Liver (tissue), 3 donors: ENCODE measurements around the gene SETBP1.

Experiments
- CTCF ChIP-seq: fragments of 150-350 bp; IDR thresholded peaks from 2 replicates; pipeline ENCODE4 v1.5.1; 2017; ENCODE audit warnings: improper control_type of control experiment, low read depth, low read length; ENCODE audit not compliant: missing input control
- FOXA1 ChIP-seq: IDR thresholded peaks from 2 replicates; pipeline ENCODE4 v1.6.1; 2016; ENCODE audit warnings: antibody characterized with exemption
- FOXA2 ChIP-seq: IDR thresholded peaks from 2 replicates; pipeline ENCODE4 v1.6.1; 2016; ENCODE audit warnings: antibody characterized with exemption
- GABPA ChIP-seq, 2 donors: IDR thresholded peaks in 1 of 2; conservative IDR thresholded peaks in 1 of 2; 2 replicates each; pipeline ENCODE4 v1.6.1; 2016; ENCODE audit warnings: antibody characterized with exemption in 2 of 2, mild to moderate bottlenecking in 1 of 2, moderate library complexity in 1 of 2
- MAX ChIP-seq: IDR thresholded peaks from 2 replicates; pipeline ENCODE4 v1.6.1; 2016; ENCODE audit warnings: antibody characterized with exemption
- NR2F2 ChIP-seq: IDR thresholded peaks from 2 replicates; pipeline ENCODE4 v1.6.1; 2016; ENCODE audit warnings: antibody characterized with exemption
- RAD21 ChIP-seq, 2 donors: IDR thresholded peaks; 2 replicates each; pipeline ENCODE4 v1.6.1; 2016; ENCODE audit warnings: antibody characterized with exemption in 2 of 2, mild to moderate bottlenecking in 2 of 2
- RXRA ChIP-seq, 2 donors: IDR thresholded peaks; 2 replicates each; pipeline ENCODE4 v1.6.1; 2017 to 2018; ENCODE audit warnings: antibody characterized with exemption in 2 of 2, mild to moderate bottlenecking in 1 of 2
- SP1 ChIP-seq: IDR thresholded peaks from 2 replicates; pipeline ENCODE4 v1.6.1; 2018; ENCODE audit warnings: antibody characterized with exemption, mild to moderate bottlenecking
- TAF1 ChIP-seq: conservative IDR thresholded peaks from 2 replicates; pipeline ENCODE4 v1.6.1; 2016; ENCODE audit warnings: antibody characterized with exemption, mild to moderate bottlenecking
- YY1 ChIP-seq: IDR thresholded peaks from 2 replicates; pipeline ENCODE4 v1.6.1; 2016; ENCODE audit warnings: antibody characterized with exemption, mild to moderate bottlenecking
- TF ChIP-seq, protein P1 (sequence below): IDR thresholded peaks from 2 replicates; pipeline ENCODE4 v1.6.1; 2016; ENCODE audit warnings: antibody characterized with exemption, mild to moderate bottlenecking
- TF ChIP-seq, protein P2 (sequence below): IDR thresholded peaks from 2 replicates; pipeline ENCODE4 v1.6.1; 2016; ENCODE audit warnings: antibody characterized with exemption
- TF ChIP-seq, protein P3 (sequence below): IDR thresholded peaks from 2 replicates; pipeline ENCODE4 v1.6.1; 2016; ENCODE audit warnings: antibody characterized with exemption
- donor health status: healthy.
- donor health status: healthy.

GRCh38 chr18:44733069-44733753, 52.5 kb downstream of the SETBP1 start:
- no peak for TF ChIP-seq FOXA1
- no peak for TF ChIP-seq TAF1
- no peak for TF ChIP-seq CTCF
- no peak for TF ChIP-seq YY1
- TF ChIP-seq GABPA (IDR thresholded peaks at IDR 0.05 in 1 of 2, conservative IDR thresholded peaks at IDR 0.05 in 1 of 2), result no peak
- TF ChIP-seq RAD21 (IDR thresholded peaks at IDR 0.05), result no peak
- TF ChIP-seq MAX, result no peak
- TF ChIP-seq, protein P1, sequence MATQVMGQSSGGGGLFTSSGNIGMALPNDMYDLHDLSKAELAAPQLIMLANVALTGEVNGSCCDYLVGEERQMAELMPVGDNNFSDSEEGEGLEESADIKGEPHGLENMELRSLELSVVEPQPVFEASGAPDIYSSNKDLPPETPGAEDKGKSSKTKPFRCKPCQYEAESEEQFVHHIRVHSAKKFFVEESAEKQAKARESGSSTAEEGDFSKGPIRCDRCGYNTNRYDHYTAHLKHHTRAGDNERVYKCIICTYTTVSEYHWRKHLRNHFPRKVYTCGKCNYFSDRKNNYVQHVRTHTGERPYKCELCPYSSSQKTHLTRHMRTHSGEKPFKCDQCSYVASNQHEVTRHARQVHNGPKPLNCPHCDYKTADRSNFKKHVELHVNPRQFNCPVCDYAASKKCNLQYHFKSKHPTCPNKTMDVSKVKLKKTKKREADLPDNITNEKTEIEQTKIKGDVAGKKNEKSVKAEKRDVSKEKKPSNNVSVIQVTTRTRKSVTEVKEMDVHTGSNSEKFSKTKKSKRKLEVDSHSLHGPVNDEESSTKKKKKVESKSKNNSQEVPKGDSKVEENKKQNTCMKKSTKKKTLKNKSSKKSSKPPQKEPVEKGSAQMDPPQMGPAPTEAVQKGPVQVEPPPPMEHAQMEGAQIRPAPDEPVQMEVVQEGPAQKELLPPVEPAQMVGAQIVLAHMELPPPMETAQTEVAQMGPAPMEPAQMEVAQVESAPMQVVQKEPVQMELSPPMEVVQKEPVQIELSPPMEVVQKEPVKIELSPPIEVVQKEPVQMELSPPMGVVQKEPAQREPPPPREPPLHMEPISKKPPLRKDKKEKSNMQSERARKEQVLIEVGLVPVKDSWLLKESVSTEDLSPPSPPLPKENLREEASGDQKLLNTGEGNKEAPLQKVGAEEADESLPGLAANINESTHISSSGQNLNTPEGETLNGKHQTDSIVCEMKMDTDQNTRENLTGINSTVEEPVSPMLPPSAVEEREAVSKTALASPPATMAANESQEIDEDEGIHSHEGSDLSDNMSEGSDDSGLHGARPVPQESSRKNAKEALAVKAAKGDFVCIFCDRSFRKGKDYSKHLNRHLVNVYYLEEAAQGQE, result no peak
- TF ChIP-seq, protein P2, sequence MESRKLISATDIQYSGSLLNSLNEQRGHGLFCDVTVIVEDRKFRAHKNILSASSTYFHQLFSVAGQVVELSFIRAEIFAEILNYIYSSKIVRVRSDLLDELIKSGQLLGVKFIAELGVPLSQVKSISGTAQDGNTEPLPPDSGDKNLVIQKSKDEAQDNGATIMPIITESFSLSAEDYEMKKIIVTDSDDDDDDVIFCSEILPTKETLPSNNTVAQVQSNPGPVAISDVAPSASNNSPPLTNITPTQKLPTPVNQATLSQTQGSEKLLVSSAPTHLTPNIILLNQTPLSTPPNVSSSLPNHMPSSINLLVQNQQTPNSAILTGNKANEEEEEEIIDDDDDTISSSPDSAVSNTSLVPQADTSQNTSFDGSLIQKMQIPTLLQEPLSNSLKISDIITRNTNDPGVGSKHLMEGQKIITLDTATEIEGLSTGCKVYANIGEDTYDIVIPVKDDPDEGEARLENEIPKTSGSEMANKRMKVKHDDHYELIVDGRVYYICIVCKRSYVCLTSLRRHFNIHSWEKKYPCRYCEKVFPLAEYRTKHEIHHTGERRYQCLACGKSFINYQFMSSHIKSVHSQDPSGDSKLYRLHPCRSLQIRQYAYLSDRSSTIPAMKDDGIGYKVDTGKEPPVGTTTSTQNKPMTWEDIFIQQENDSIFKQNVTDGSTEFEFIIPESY, result no peak
- no peak for TF ChIP-seq SP1
- no peak for TF ChIP-seq NR2F2
- TF ChIP-seq RXRA (IDR thresholded peaks at IDR 0.05), result no peak
- no peak for TF ChIP-seq FOXA2
- TF ChIP-seq, protein P3, sequence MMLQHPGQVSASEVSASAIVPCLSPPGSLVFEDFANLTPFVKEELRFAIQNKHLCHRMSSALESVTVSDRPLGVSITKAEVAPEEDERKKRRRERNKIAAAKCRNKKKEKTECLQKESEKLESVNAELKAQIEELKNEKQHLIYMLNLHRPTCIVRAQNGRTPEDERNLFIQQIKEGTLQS, result no peak
